Smooth muscle cell of the brain vasculature (primary cell): Measurements from ENCODE around the gene VAC14.

Experiments used
- DNase-seq: peaks from one replicate; pipeline ENCODE4 v3.0.0-alpha.2; 2012; ENCODE audit warnings: low read depth, low spot score

The VAC14 gene

GRCh38 chr16:70764632-70765031 lies 36.3 kb downstream of the VAC14 start:
- no peak for DNase-seq

- DNase-seq: no peak
Observed at GRCh38 chr16:70760221-70760620, 40.7 kb downstream of the VAC14 start.

GRCh38 chr16:70759666-70760065 lies 41.3 kb downstream of the VAC14 start:
- no peak for DNase-seq

- no peak for DNase-seq
Observed at GRCh38 chr16:70758786-70759185, 42.2 kb downstream of the VAC14 start.

GRCh38 chr16:70757183-70757582 lies 43.8 kb downstream of the VAC14 start:
- no peak for DNase-seq

- DNase-seq: no peak
Observed at GRCh38 chr16:70756071-70756470, 44.9 kb downstream of the VAC14 start.

- no peak for DNase-seq
Observed at GRCh38 chr16:70754851-70755600, 45.9 kb downstream of the VAC14 start.

GRCh38 chr16:70754371-70754770 lies 46.6 kb downstream of the VAC14 start:
- no peak for DNase-seq

GRCh38 chr16:70753694-70754325 lies 47.1 kb downstream of the VAC14 start:
- DNase-seq: no peak

GRCh38 chr16:70753228-70753627 lies 47.7 kb downstream of the VAC14 start:
- DNase-seq: no peak

GRCh38 chr16:70752426-70752825 lies 48.5 kb downstream of the VAC14 start:
- DNase-seq: no peak

- DNase-seq: no peak
Observed at GRCh38 chr16:70751593-70751992, 49.4 kb downstream of the VAC14 start.

- DNase-seq: peak; percentile 88
Observed at GRCh38 chr16:70750893-70751467, 50.0 kb downstream of the VAC14 start.

- no peak for DNase-seq
Observed at GRCh38 chr16:70749681-70750601, 51.0 kb downstream of the VAC14 start.

GRCh38 chr16:70749006-70749678 lies 51.8 kb downstream of the VAC14 start:
- no peak for DNase-seq

GRCh38 chr16:70747703-70748631 lies 53.0 kb downstream of the VAC14 start:
- DNase-seq: no peak

- DNase-seq: no peak
Observed at GRCh38 chr16:70746708-70747424, 54.1 kb downstream of the VAC14 start.

- no peak for DNase-seq
Observed at GRCh38 chr16:70746040-70746707, 54.8 kb downstream of the VAC14 start.

- no peak for DNase-seq
Observed at GRCh38 chr16:70745536-70746025, 55.4 kb downstream of the VAC14 start.
